OCI-LY3 (cell line): ENCODE measurements around the gene FBRSL1.

Experiments
- CTCF ChIP-seq: fragments of 200-600, 300-600 bp; sonication (generic); IDR thresholded peaks from 2 replicates; pipeline ENCODE4 v1.5.1; 2014; ENCODE audit warnings: antibody characterized with exemption, low read length, low read depth
- EZH2phosphoT487 ChIP-seq: fragments of 200-600 bp; shearing (Covaris generic); IDR thresholded peaks from 2 replicates; pipeline ENCODE4 v1.6.1; 2018; ENCODE audit warnings: antibody characterized with exemption, mixed run types, low read depth

DNA sequence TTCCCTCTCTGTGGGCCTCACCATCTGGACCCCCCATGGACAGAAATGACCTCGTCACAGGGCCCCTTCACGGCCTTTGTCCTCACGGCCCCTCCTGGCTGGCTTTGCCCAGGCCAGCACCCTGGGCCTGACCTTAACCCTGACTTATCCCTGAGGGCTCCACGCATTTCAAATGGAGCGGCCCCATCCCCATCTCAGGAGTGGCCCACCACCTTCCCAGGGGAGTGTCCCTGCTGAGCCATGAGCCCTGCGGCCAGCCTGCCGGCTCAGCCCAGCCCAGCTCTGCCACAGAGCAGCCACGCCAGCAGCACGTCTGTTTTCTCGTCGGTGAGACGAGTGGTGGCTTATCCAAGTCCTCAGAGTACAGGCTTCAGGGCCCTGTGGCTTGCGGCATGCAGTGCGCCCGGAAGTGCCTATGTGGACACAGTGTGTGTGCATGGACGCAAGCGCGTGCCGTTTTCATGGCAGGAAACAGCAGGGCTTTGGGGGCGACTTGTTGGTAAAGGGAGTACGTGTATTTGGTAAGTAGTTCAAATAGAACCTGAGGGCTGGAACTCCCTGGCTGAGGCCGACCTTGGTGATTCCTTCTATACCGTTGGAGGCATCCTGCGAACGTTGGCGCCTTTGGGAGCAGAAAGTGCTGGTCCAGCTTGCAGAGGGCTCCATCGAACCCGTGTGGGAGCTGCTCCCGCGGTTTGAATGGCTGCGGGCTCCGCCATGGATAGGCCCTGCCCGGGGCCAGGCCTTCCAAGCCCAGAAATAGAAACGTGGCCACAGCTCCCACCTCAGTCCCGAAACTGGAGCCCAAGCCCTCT lies 68.3 kb downstream of the FBRSL1 start:
- TF ChIP-seq CTCF (no peak), EZH2phosphoT487 (no peak)
